IMR-90 (cell line): ENCODE results near the gene RSPH10B. TPM values are rescaled to one million over a fixed set of nuclear protein-coding genes. Genes with fewer than 3 reads are reported as not detected.

Experiments used
- ATAC-seq: fragments of 200-7000 bp; cut with Tn5 transposase; 2 replicates; pipeline ENCODE4 v1.9.1; 2020; ENCODE audit warnings: low read depth, mild to moderate bottlenecking, moderate library complexity
- BruUV-seq: library from RNA; stranded (reverse); fragments of 400-500 nt; replicated peaks from 2 replicates; lab custom pipeline; 2021; lab: Mats Ljungman, UMichigan
- CTCF ChIA-PET: fragments of 300-600 bp; formaldehyde crosslinking; extraction: SDS; loops from one replicate; lab custom pipeline; 2021; ENCODE audit warnings: antibody characterized with exemption; lab: Yijun Ruan, JAX
- POLR2A ChIA-PET: fragments of 300-600 bp; sonication (Branson Sonifier 250); formaldehyde crosslinking; loops from one replicate; lab custom pipeline; 2022; ENCODE audit warnings: antibody characterized with exemption; ENCODE audit not compliant: unreplicated experiment; lab: Charles Lee
- DNase-seq: peaks from one replicate; pipeline ENCODE4 v3.0.0; 2013
- H2AFZ ChIP-seq: replicated peaks from 2 replicates; pipeline ENCODE3; 2013; ENCODE audit warnings: low read length, mild to moderate bottlenecking; ENCODE audit not compliant: poor library complexity
- H2AK5ac ChIP-seq: 2 replicates; pipeline ENCODE4 v1.6.1; 2013; ENCODE audit warnings: low read depth, low read length, inconsistent platforms
- H2AK9ac ChIP-seq: replicated peaks from 2 replicates; pipeline ENCODE3; 2013; ENCODE audit warnings: mild to moderate bottlenecking, low read depth, low read length, moderate library complexity; ENCODE audit not compliant: poor library complexity
- H2BK120ac ChIP-seq: 2 replicates; pipeline ENCODE4 v1.6.1; 2013; ENCODE audit warnings: low read depth, low read length, inconsistent platforms
- H2BK15ac ChIP-seq: 3 replicates; pipeline ENCODE4 v1.6.1; 2013; ENCODE audit warnings: low read depth, low read length, inconsistent platforms
- H2BK20ac ChIP-seq: 2 replicates; pipeline ENCODE4 v1.6.1; 2013; ENCODE audit warnings: low read depth, mild to moderate bottlenecking, inconsistent platforms, low read length, moderate library complexity
- H2BK5ac ChIP-seq: 2 replicates; pipeline ENCODE4 v1.6.1; 2013; ENCODE audit warnings: mild to moderate bottlenecking, low read depth, low read length, inconsistent platforms; ENCODE audit not compliant: poor library complexity, severe bottlenecking
- H3K14ac ChIP-seq: replicated peaks from 2 replicates; pipeline ENCODE4 v1.6.1; 2013; ENCODE audit warnings: low read depth, low read length, inconsistent platforms
- H3K18ac ChIP-seq: 2 replicates; pipeline ENCODE4 v1.6.1; 2013; ENCODE audit warnings: low read depth, low read length, control low read depth
- H3K23ac ChIP-seq: 2 replicates; pipeline ENCODE4 v1.6.1; 2013; ENCODE audit warnings: low read depth, low read length, inconsistent platforms
- H3K27ac ChIP-seq: 2 replicates; pipeline ENCODE4 v1.5.1; 2013; ENCODE audit warnings: mild to moderate bottlenecking, control low read depth, low read length; ENCODE audit not compliant: insufficient read depth
- H3K27me3 ChIP-seq: 2 replicates; pipeline ENCODE4 v1.6.1; 2013; ENCODE audit warnings: low read length; ENCODE audit not compliant: control insufficient read depth, insufficient read depth
- H3K36me3 ChIP-seq: 2 replicates; pipeline ENCODE4 v1.6.1; 2013; ENCODE audit warnings: low read length, mixed read lengths; ENCODE audit not compliant: control insufficient read depth, insufficient read depth
- H3K4ac ChIP-seq: 2 replicates; pipeline ENCODE4 v1.6.1; 2013; ENCODE audit warnings: low read depth, low read length, inconsistent platforms
- H3K4me1 ChIP-seq: 2 replicates; pipeline ENCODE4 v1.6.1; 2013; ENCODE audit warnings: low read length, mixed read lengths; ENCODE audit not compliant: control insufficient read depth, insufficient read depth
- H3K4me2 ChIP-seq: 2 replicates; pipeline ENCODE4 v1.6.1; 2013; ENCODE audit warnings: low read depth, mild to moderate bottlenecking, control low read depth, low read length, moderate library complexity
- H3K4me3 ChIP-seq: 2 replicates; pipeline ENCODE4 v1.5.1; 2013; ENCODE audit warnings: low read depth, mild to moderate bottlenecking, control low read depth, low read length, moderate library complexity; ENCODE audit not compliant: insufficient read depth
- H3K56ac ChIP-seq: 2 replicates; pipeline ENCODE4 v1.6.1; 2013; ENCODE audit warnings: low read length, inconsistent platforms; ENCODE audit not compliant: insufficient read depth; ENCODE audit errors: extremely low read depth
- H3K79me1 ChIP-seq, 2 experiments: 2 replicates each; pipeline ENCODE4 v1.6.1; 2013; ENCODE audit warnings: low read length in 2 of 2, inconsistent platforms in 1 of 2, low read depth in 1 of 2
- H3K9ac ChIP-seq: 2 replicates; pipeline ENCODE4 v1.6.1; 2013; ENCODE audit warnings: low read depth, low read length, control low read depth
- H3K9me1 ChIP-seq: 2 replicates; pipeline ENCODE4 v1.6.1; 2013; ENCODE audit warnings: low read length, inconsistent platforms; ENCODE audit not compliant: insufficient read depth
- H3K9me3 ChIP-seq: 2 replicates; pipeline ENCODE4 v1.6.1; 2013; ENCODE audit warnings: low read length; ENCODE audit not compliant: control insufficient read depth, insufficient read depth
- H4K20me1 ChIP-seq: 2 replicates; pipeline ENCODE4 v1.6.1; 2013; ENCODE audit warnings: low read length, inconsistent platforms; ENCODE audit not compliant: insufficient read depth
- H4K5ac ChIP-seq: 2 replicates; pipeline ENCODE4 v1.6.1; 2013; ENCODE audit warnings: mild to moderate bottlenecking, low read depth, low read length, control low read depth
- H4K8ac ChIP-seq, 2 experiments: 2 replicates each; pipeline ENCODE4 v1.6.1; 2013; ENCODE audit warnings: low read depth in 2 of 2, low read length in 2 of 2, control low read depth in 1 of 2, inconsistent platforms in 1 of 2
- H4K91ac ChIP-seq: 2 replicates; pipeline ENCODE4 v1.6.1; 2013; ENCODE audit warnings: low read depth, low read length, inconsistent platforms; ENCODE audit not compliant: insufficient read depth
- BHLHE40 ChIP-seq: fragments of 150-350 bp; IDR thresholded peaks from 2 replicates; pipeline ENCODE4 v1.6.1; 2016; ENCODE audit warnings: mild to moderate bottlenecking, low read depth, low read length
- FOS ChIP-seq: fragments of 150-350 bp; IDR thresholded peaks from 2 replicates; pipeline ENCODE4 v1.6.1; 2016; ENCODE audit warnings: low read depth, low read length
- MAFK ChIP-seq: IDR thresholded peaks from 2 replicates; pipeline ENCODE4 v1.6.1; 2012; ENCODE audit warnings: low read depth, low read length, improper control_type of control experiment
- MXI1 ChIP-seq: IDR thresholded peaks from 2 replicates; pipeline ENCODE4 v1.6.1; 2012; ENCODE audit warnings: low read depth, mild to moderate bottlenecking, low read length, moderate library complexity, borderline replicate concordance
- NFE2L2 ChIP-seq: fragments of 150-350 bp; IDR thresholded peaks from 2 replicates; pipeline ENCODE4 v1.6.1; 2016; ENCODE audit warnings: low read depth, mild to moderate bottlenecking, low read length
- POLR2A ChIP-seq: IDR thresholded peaks from 2 replicates; pipeline ENCODE4 v1.6.1; 2012; ENCODE audit warnings: mild to moderate bottlenecking, low read depth, low read length
- RAD21 ChIP-seq: IDR thresholded peaks from 2 replicates; pipeline ENCODE4 v1.6.1; 2012; ENCODE audit warnings: low read length, improper control_type of control experiment
- RCOR1 ChIP-seq: IDR thresholded peaks from 2 replicates; pipeline ENCODE4 v1.6.1; 2012; ENCODE audit warnings: mild to moderate bottlenecking, low read length, improper control_type of control experiment; ENCODE audit not compliant: insufficient replicate concordance
- RFX5 ChIP-seq: IDR thresholded peaks from 2 replicates; pipeline ENCODE4 v1.8.0; 2012; ENCODE audit warnings: low read depth, mild to moderate bottlenecking, low read length, moderate library complexity
- WGBS, 2 experiments: methylation state at CpG; one replicate each; pipeline versions ENCODE4 v1.1.5 to v1.1.7; 2013; ENCODE audit warnings: missing lambda C conversion rate in 2 of 2; ENCODE audit not compliant: insufficient read length in 1 of 2; ENCODE audit errors: extremely low coverage in 2 of 2; 5-methylcytosine and 5-hydroxymethylcytosine counted together
- dilution Hi-C: fragments of 300-500 bp; cut with HindIII; formaldehyde crosslinking; loops from one replicate; pipeline ENCODE4 v1.14.3; 2018; ENCODE audit warnings: low sequenced_read_pairs; ENCODE audit not compliant: unreplicated experiment
- in situ Hi-C: fragments of 300-500 bp; cut with MboI; formaldehyde crosslinking; loops from 3 replicates; pipeline ENCODE4 v1.14.3; 2019; ENCODE audit warnings: low sequenced_read_pairs, inconsistent platforms, mixed read lengths
- intact Hi-C: fragments of 100-400 bp; cut with micrococcal nuclease; formaldehyde crosslinking; loops from 2 replicates; pipeline ENCODE4 v1.10.0; 2022
- polyA plus RNA-seq, 3 experiments: library from polyadenylated mRNA; depleted of rRNA; stranded (reverse); fragments of >200 nt; gene quantifications; 2 replicates each; pipeline ENCODE4 v1.2.3, GENCODE V29; 2012; ENCODE audit warnings: low replicate concordance in 1 of 3
- total RNA-seq: library from RNA; depleted of rRNA; stranded (reverse); fragments of >200 nt; gene quantifications from 2 replicates; pipeline ENCODE4 v1.2.3, GENCODE V29; 2012
- TF ChIP-seq, protein P1 (sequence below): fragments of 150-350 bp; IDR thresholded peaks from 2 replicates; pipeline ENCODE4 v1.6.1; 2017; ENCODE audit warnings: mild to moderate bottlenecking, antibody characterized with exemption, low read length, low read depth
- TF ChIP-seq, protein P2 (sequence below): fragments of 150-350 bp; IDR thresholded peaks from 2 replicates; pipeline ENCODE4 v1.6.1; 2016; ENCODE audit warnings: low read depth, mild to moderate bottlenecking, low read length, moderate library complexity, borderline replicate concordance

RSPH10B gene
- total and polyA plus RNA-seq, 2 of the 4 experiments (the other 2 are of a cell fraction): under 0.01 TPM; not detected in 1

DNA sequence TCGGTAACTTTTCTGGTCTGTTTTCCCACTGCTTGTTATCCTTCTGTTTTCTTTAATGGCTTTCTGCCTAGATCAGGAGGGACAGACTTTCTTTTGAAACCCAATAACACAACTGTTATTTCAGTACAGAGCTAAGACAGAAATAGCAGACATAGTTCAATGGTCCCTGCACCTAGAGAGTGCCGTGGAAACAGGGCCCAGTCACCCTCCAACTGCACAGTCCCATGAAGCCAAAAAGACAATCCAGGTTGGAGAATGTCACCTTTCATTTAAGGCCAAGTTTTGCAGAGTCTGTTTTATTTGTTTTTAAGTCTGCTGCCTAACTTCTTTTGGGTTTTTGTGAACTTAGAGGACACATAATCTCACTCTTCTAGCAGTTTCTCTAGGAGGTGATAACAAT lies 41.1 kb upstream of the RSPH10B start:
- Histone ChIP-seq H2AK5ac (no peak overlapping the region), H3K36me3 (peaks cover 13% of the 10 kb centered on the region), H4K5ac (no peak overlapping the region), H4K20me1 (no peaks in the 10 kb centered on the region), H3K9me1 (peaks cover 7% of the 10 kb centered on the region), H3K18ac (no peak overlapping the region), H3K4ac (no peak overlapping the region), H3K4me3 (no peak overlapping the region), H3K56ac (no peak overlapping the region), H2AK9ac (no peak overlapping the region), H2BK20ac (no peak overlapping the region), H2BK120ac (no peak overlapping the region), H4K8ac (no peak overlapping the region), H3K27me3 (no peaks in the 10 kb centered on the region), H3K14ac (no peak overlapping the region), H4K91ac (no peak overlapping the region), H2BK5ac (no peak overlapping the region), H3K23ac (0 out of 2 replicates have a peak overlapping the region, but pooled peaks have one; percentile 15), H2BK15ac (no peak overlapping the region), H3K4me1 (peaks cover 10% of the 10 kb centered on the region), H3K9ac (no peak overlapping the region), H3K27ac (no peak overlapping the region), H3K9me3 (no peaks in the 10 kb centered on the region), H3K4me2 (no peak overlapping the region), H2AFZ (no peak overlapping the region), H3K79me1 (peaks cover 13 to 69% of the 10 kb centered on the region in 2 experiments)
- no peak for ATAC-seq
- TF ChIP-seq, protein P1, sequence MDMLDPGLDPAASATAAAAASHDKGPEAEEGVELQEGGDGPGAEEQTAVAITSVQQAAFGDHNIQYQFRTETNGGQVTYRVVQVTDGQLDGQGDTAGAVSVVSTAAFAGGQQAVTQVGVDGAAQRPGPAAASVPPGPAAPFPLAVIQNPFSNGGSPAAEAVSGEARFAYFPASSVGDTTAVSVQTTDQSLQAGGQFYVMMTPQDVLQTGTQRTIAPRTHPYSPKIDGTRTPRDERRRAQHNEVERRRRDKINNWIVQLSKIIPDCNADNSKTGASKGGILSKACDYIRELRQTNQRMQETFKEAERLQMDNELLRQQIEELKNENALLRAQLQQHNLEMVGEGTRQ: no peak
- TF ChIP-seq BHLHE40: no peak
- TF ChIP-seq FOS: no peak
- TF ChIP-seq RFX5: no peak
- no peak for TF ChIP-seq RAD21
- no peak for TF ChIP-seq MXI1
- TF ChIP-seq, protein P2, sequence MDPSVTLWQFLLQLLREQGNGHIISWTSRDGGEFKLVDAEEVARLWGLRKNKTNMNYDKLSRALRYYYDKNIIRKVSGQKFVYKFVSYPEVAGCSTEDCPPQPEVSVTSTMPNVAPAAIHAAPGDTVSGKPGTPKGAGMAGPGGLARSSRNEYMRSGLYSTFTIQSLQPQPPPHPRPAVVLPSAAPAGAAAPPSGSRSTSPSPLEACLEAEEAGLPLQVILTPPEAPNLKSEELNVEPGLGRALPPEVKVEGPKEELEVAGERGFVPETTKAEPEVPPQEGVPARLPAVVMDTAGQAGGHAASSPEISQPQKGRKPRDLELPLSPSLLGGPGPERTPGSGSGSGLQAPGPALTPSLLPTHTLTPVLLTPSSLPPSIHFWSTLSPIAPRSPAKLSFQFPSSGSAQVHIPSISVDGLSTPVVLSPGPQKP: no peak
- TF ChIP-seq RCOR1: no peak
- TF ChIP-seq MAFK: no peak
- no peak for TF ChIP-seq POLR2A
- no peak for TF ChIP-seq NFE2L2
- in situ Hi-C loops (no loop called here), intact Hi-C loops (no loop called here), dilution Hi-C loops (no loop called here)
- BruUV-seq: TSS peak; percentile 58
- POLR2A ChIA-PET: no interaction called here
- no peak for DNase-seq
- WGBS, 2 experiments: no CpG with 5 or more reads among the region's 2 CpGs
- CTCF ChIA-PET: interaction anchor here (0.6 kb wide), 1 partner anchor 15 kb away, joined by 4 read pairs; no protein-coding TSS in a partner anchor
